Measurements from ENCODE around the gene SERINC5.

SERINC5 gene

GRCh38 chr5:80216096-80216495, 39.8 kb downstream of the SERINC5 start:
- H3K4me1 Mint-ChIP-seq, result peaks cover 64% of the 10 kb centered on the region
- H3K4me3 Mint-ChIP-seq, result no peak overlapping the region
- no peaks in the 10 kb centered on the region for H3K9me3 Mint-ChIP-seq
- H3K27ac Mint-ChIP-seq, result no peak overlapping the region
- no peak for DNase-seq
- H3K27me3 Mint-ChIP-seq (ENCODE audit: low read depth, poor library complexity), result no peaks in the 10 kb centered on the region
- H3K36me3 Mint-ChIP-seq (ENCODE audit: low read depth), result peaks cover 26% of the 10 kb centered on the region
- TF ChIP-seq CTCF (IDR thresholded peaks at IDR 0.05), result no peak

DNA sequence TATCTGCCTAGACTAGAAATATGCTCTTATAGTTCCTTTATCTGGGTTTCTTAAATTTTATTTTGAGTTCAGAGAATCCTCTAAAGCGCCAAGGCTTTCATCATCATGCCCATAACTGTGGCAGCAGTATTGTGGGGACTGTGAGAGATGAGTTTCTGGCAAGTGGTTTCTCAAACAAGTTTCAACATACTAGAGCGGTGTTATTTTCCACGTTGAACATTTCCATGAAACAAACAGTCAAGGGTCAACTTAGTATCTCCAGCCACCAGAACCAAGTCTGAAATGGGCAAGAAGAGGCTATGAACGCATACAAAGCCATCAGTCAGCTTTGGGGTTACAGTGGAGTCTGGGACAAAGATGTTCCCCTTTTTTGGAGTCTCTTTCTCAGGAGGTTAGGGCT, 40.3 kb downstream of the SERINC5 start:
- Mint-ChIP-seq H3K27ac (peak overlapping the region; percentile 55), H3K4me3 (no peak overlapping the region), H3K4me1 (peaks cover 64% of the 10 kb centered on the region), H3K27me3 (ENCODE audit: low read depth, poor library complexity) (no peaks in the 10 kb centered on the region), H3K9me3 (no peaks in the 10 kb centered on the region), H3K36me3 (ENCODE audit: low read depth) (peaks cover 29% of the 10 kb centered on the region)
- no peak for TF ChIP-seq CTCF (IDR thresholded peaks at IDR 0.05)
- no peak for DNase-seq

DNA sequence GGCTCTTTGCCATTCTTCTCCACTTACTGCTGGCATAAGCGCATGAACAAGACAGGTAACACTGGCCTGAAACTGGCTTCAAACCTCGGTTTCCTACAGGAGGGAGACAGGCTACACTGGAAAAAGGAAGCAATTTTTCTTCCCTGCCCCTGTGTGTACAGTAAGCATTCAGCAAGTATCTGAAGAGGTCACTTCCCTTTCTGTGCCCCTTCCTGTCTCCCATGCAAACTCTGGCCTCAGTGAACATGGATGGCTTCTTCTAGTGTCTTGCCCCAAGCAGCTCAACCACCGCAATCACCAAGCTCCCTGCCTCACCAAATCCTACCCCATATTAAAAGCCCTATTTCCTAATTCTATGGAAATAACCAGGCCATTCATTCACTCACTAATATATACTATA, 42.4 kb downstream of the SERINC5 start:
- Mint-ChIP-seq H3K9me3 (no peaks in the 10 kb centered on the region), H3K27ac (no peak overlapping the region), H3K36me3 (ENCODE audit: low read depth) (peaks cover 37% of the 10 kb centered on the region), H3K4me3 (no peak overlapping the region), H3K27me3 (ENCODE audit: low read depth, poor library complexity) (peaks cover 3% of the 10 kb centered on the region), H3K4me1 (peaks cover 52% of the 10 kb centered on the region)
- no peak for DNase-seq
- TF ChIP-seq CTCF (IDR thresholded peaks at IDR 0.05), result no peak

- Mint-ChIP-seq H3K4me3 (no peak overlapping the region), H3K36me3 (ENCODE audit: low read depth) (peaks cover 39% of the 10 kb centered on the region), H3K9me3 (no peaks in the 10 kb centered on the region), H3K27ac (no peak overlapping the region), H3K4me1 (peaks cover 42% of the 10 kb centered on the region), H3K27me3 (ENCODE audit: low read depth, poor library complexity) (peaks cover 3% of the 10 kb centered on the region)
- no peak for TF ChIP-seq CTCF (IDR thresholded peaks at IDR 0.05)
- no peak for DNase-seq
These were observed 43.6 kb downstream of the SERINC5 start for GRCh38 chr5:80212171-80212667.

GRCh38 chr5:80211327-80211726, 44.5 kb downstream of the SERINC5 start:
- DNase-seq, result no peak
- peaks cover 43% of the 10 kb centered on the region for H3K36me3 Mint-ChIP-seq (ENCODE audit: low read depth)
- peaks cover 4% of the 10 kb centered on the region for H3K9me3 Mint-ChIP-seq
- H3K4me1 Mint-ChIP-seq, result peaks cover 41% of the 10 kb centered on the region
- no peak for TF ChIP-seq CTCF (IDR thresholded peaks at IDR 0.05)
- no peak overlapping the region for H3K27ac Mint-ChIP-seq
- peaks cover 3% of the 10 kb centered on the region for H3K27me3 Mint-ChIP-seq (ENCODE audit: low read depth, poor library complexity)
- no peak overlapping the region for H3K4me3 Mint-ChIP-seq

- no peak for DNase-seq
- Mint-ChIP-seq H3K36me3 (ENCODE audit: low read depth) (peaks cover 43% of the 10 kb centered on the region), H3K9me3 (peaks cover 5% of the 10 kb centered on the region), H3K27me3 (ENCODE audit: low read depth, poor library complexity) (peaks cover 3% of the 10 kb centered on the region), H3K4me1 (peaks cover 42% of the 10 kb centered on the region), H3K4me3 (no peak overlapping the region), H3K27ac (peak overlapping the region; percentile 87)
- TF ChIP-seq CTCF (IDR thresholded peaks at IDR 0.05), result no peak
These were observed 45.8 kb downstream of the SERINC5 start for GRCh38 chr5:80210014-80210413.
